GDM1 (cell line): ENCODE data around the gene DAPK1.
"Not testable (repeated sequence)": the region's sequence is repeated elsewhere in the genome, so short reads cannot be mapped to it uniquely, and the experiment has no call there.

Experiments used
- DNase-seq: peaks from one replicate; lab custom pipeline; 2025; lab: John Stamatoyannopoulos, UW

Gene DAPK1

GRCh38 chr9:87742813-87743428 is 245.3 kb downstream of the DAPK1 start:
- DNase-seq = no peak

GRCh38 chr9:87744247-87744646 is 246.6 kb downstream of the DAPK1 start:
- not testable (repeated sequence) for DNase-seq

- DNase-seq = no peak
Observed at GRCh38 chr9:87746186-87746585, 248.5 kb downstream of the DAPK1 start.

GRCh38 chr9:87748881-87749280 is 251.2 kb downstream of the DAPK1 start:
- no peak for DNase-seq

DNA sequence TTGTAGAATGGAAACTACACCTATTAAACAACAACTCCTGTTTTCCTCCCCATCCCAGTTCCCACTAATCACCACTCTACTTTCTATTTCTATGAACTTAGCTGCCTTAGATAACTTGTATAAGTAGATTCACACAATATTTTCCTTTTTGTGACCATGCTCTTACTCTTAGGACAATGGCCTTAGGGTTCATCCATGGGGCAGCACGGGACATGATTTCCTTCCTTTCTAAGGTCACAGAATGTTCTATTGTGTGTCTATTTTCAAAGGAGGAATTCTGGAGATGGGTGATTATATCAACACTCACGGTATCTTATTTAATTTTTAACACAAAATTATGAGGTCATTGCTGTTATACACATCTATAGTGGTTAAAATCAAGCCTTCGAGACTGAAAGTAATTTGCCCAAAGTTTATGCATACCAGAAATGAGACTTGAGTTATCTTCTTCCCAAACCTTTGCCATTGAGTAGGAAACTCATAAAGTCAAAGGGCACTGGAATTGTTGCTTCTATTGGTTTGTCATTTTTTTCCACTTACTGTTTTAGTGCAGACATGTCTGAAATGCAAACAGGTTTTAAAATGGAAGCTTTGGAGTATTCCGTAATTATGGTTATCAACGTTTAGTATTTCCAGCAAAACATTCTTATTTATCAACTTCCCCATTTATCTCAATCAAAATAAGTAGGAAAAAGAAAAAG is 251.8 kb downstream of the DAPK1 start:
- DNase-seq = no peak

GRCh38 chr9:87750726-87751125 is 253.1 kb downstream of the DAPK1 start:
- DNase-seq = no peak

- DNase-seq = no peak
Observed at GRCh38 chr9:87751423-87751822, 253.8 kb downstream of the DAPK1 start.

DNA sequence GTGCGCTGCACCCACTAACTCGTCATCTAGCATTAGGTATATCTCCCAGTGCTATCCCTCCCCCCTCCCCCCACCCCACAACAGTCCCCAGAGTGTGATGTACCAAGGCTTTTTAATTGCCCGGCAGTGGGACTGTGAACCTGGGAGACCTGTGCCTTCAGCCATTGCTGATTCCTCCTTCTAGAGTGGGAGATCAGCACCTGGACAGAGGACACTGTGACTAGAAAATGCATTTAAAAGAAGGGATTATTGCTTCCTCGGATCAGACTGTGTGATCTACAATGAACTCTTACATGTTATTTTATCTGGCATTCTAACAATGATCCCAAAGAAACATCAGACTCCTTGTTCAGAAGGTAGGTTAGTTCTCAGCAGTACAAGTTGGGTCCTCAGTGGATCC is 254.2 kb downstream of the DAPK1 start:
- no peak for DNase-seq

GRCh38 chr9:87753313-87753712 is 255.6 kb downstream of the DAPK1 start:
- no peak for DNase-seq
